ENCODE results near the gene BAIAP2.

Gene BAIAP2

GRCh38 chr17:81123052-81124048 lies 88.4 kb downstream of the BAIAP2 start:
- Histone ChIP-seq H4K20me1 (ENCODE audit: insufficient read depth, low read length) (no peaks in the 10 kb centered on the region), H3F3A (ENCODE audit: insufficient read depth, low read length) (no peaks in the 10 kb centered on the region), H3K4me2 (ENCODE audit: low read depth, low read length) (no peak overlapping the region), H3K9me3 (replicated peaks; ENCODE audit: insufficient read depth, low read length) (no peaks in the 10 kb centered on the region), H3K9me2 (replicated peaks; ENCODE audit: insufficient read depth, low read length) (no peaks in the 10 kb centered on the region), H3K27me3 (replicated peaks; ENCODE audit: insufficient read depth, low read length) (peaks cover 55% of the 10 kb centered on the region), H3K79me2 (ENCODE audit: low read length) (no peaks in the 10 kb centered on the region), H2AFZ (ENCODE audit: low read length) (no peak overlapping the region), H3K4me3 (ENCODE audit: low read length) (no peak overlapping the region), H3K36me3 (replicated peaks; ENCODE audit: insufficient read depth, low read length) (no peaks in the 10 kb centered on the region), H3K4me1 (ENCODE audit: low read length) (no peaks in the 10 kb centered on the region), H3K9ac (ENCODE audit: low read length) (no peak overlapping the region), H3K27ac (ENCODE audit: low read length) (no peak overlapping the region)
- no peak for TF ChIP-seq EZH2 (optimal IDR thresholded peaks at IDR 0.05; ENCODE audit: low read depth, low read length)
- no peak for TF ChIP-seq CTCF (IDR thresholded peaks at IDR 0.05; ENCODE audit: low read length)
- no peak for DNase-seq

- no peaks in the 10 kb centered on the region for H3K9me3 ChIP-seq (replicated peaks; ENCODE audit: insufficient read depth, low read length)
- peaks cover 58% of the 10 kb centered on the region for H3K27me3 ChIP-seq (replicated peaks; ENCODE audit: insufficient read depth, low read length)
- TF ChIP-seq EZH2 (optimal IDR thresholded peaks at IDR 0.05; ENCODE audit: low read depth, low read length) (no peak), CTCF (IDR thresholded peaks at IDR 0.05; ENCODE audit: low read length) (no peak), EZH2phosphoT487 (IDR thresholded peaks at IDR 0.05; ENCODE audit: low read length) (no peak)
- no peak for DNase-seq
- H3K4me1 ChIP-seq (ENCODE audit: low read length) = no peaks in the 10 kb centered on the region
- no peaks in the 10 kb centered on the region for H3F3A ChIP-seq (ENCODE audit: insufficient read depth, low read length)
- no peak overlapping the region for H3K9ac ChIP-seq (ENCODE audit: low read length)
- no peak overlapping the region for H3K4me3 ChIP-seq (ENCODE audit: low read length)
- no peaks in the 10 kb centered on the region for H3K79me2 ChIP-seq (ENCODE audit: low read length)
- H2AFZ ChIP-seq (ENCODE audit: low read length) = no peak overlapping the region
- no peak overlapping the region for H3K4me2 ChIP-seq (ENCODE audit: low read depth, low read length)
- H3K9me2 ChIP-seq (replicated peaks; ENCODE audit: insufficient read depth, low read length) = no peaks in the 10 kb centered on the region
- H3K36me3 ChIP-seq (replicated peaks; ENCODE audit: insufficient read depth, low read length) = no peaks in the 10 kb centered on the region
- no peaks in the 10 kb centered on the region for H4K20me1 ChIP-seq (ENCODE audit: insufficient read depth, low read length)
- no peak overlapping the region for H3K27ac ChIP-seq (ENCODE audit: low read length)
These were observed 89.4 kb downstream of the BAIAP2 start for GRCh38 chr17:81124377-81124776.

- no peak overlapping the region for H3K4me2 ChIP-seq (ENCODE audit: low read depth, low read length)
- no peak overlapping the region for H3K4me3 ChIP-seq (ENCODE audit: low read length)
- no peak for DNase-seq
- H3K4me1 ChIP-seq (ENCODE audit: low read length) = no peaks in the 10 kb centered on the region
- H3K9me2 ChIP-seq (replicated peaks; ENCODE audit: insufficient read depth, low read length) = no peaks in the 10 kb centered on the region
- H3K9ac ChIP-seq (ENCODE audit: low read length) = no peak overlapping the region
- no peaks in the 10 kb centered on the region for H3K36me3 ChIP-seq (replicated peaks; ENCODE audit: insufficient read depth, low read length)
- no peak for TF ChIP-seq EZH2phosphoT487 (IDR thresholded peaks at IDR 0.05; ENCODE audit: low read length)
- TF ChIP-seq EZH2 (optimal IDR thresholded peaks at IDR 0.05; ENCODE audit: low read depth, low read length) = no peak
- TF ChIP-seq CTCF (IDR thresholded peaks at IDR 0.05; ENCODE audit: low read length) = no peak
- no peak overlapping the region for H2AFZ ChIP-seq (ENCODE audit: low read length)
- H4K20me1 ChIP-seq (ENCODE audit: insufficient read depth, low read length) = no peaks in the 10 kb centered on the region
- H3F3A ChIP-seq (ENCODE audit: insufficient read depth, low read length) = no peaks in the 10 kb centered on the region
- no peaks in the 10 kb centered on the region for H3K9me3 ChIP-seq (replicated peaks; ENCODE audit: insufficient read depth, low read length)
- no peak overlapping the region for H3K27ac ChIP-seq (ENCODE audit: low read length)
- H3K79me2 ChIP-seq (ENCODE audit: low read length) = no peaks in the 10 kb centered on the region
- peaks cover 69% of the 10 kb centered on the region for H3K27me3 ChIP-seq (replicated peaks; ENCODE audit: insufficient read depth, low read length)
These were observed 90.7 kb downstream of the BAIAP2 start for GRCh38 chr17:81125573-81126081.
